Gastrocnemius medialis (tissue), 4 donors: Measurements from ENCODE around the gene ANKS1B. TPM values are rescaled to one million over a fixed set of nuclear protein-coding genes. Genes with fewer than 3 reads are reported as not detected.

ENCODE experiments used
- ATAC-seq, 2 donors: fragments of 150-250 bp; one replicate each; pipeline ENCODE4 v1.9.1; 2016
- DNase-seq, 2 donors: peaks; one replicate each; pipeline ENCODE4 v3.0.0-alpha.2; 2019
- H3K27ac ChIP-seq, 4 donors: fragments of 200-600 bp; sonication (generic); 1 replicate in 1 of 4; 2 replicates in 3 of 4; pipeline ENCODE4 v1.5.1; 2016 to 2018; ENCODE audit warnings: mild to moderate bottlenecking in 2 of 4, moderate library complexity in 1 of 4
- H3K27me3 ChIP-seq, 3 donors: fragments of 200-600 bp; sonication (generic) in 2 of 3; 1 replicate in 1 of 3; 2 replicates in 2 of 3; pipeline versions ENCODE4 v1.5.1 to v1.6.0; 2016 to 2019; ENCODE audit warnings: mild to moderate bottlenecking in 1 of 3, moderate library complexity in 1 of 3
- H3K36me3 ChIP-seq, 2 donors: fragments of 200-600 bp; sonication (generic) in 1 of 2; one replicate each; pipeline ENCODE4 v1.5.1; 2017 to 2018
- H3K4me1 ChIP-seq, 2 donors: fragments of 200-600 bp; sonication (generic) in 1 of 2; one replicate each; pipeline ENCODE4 v1.5.1; 2016 to 2017; ENCODE audit warnings: mild to moderate bottlenecking in 2 of 2
- H3K4me3 ChIP-seq, 4 donors: fragments of 200-600 bp; sonication (generic) in 3 of 4; 1 replicate in 1 of 4; 2 replicates in 3 of 4; pipeline ENCODE4 v1.5.1; 2016 to 2019; ENCODE audit warnings: mild to moderate bottlenecking in 2 of 4
- H3K9me3 ChIP-seq, 3 donors: fragments of 200-600 bp; sonication (generic) in 2 of 3; 1 replicate in 1 of 3; 2 replicates in 2 of 3; pipeline ENCODE4 v1.5.1; 2016 to 2019
- POLR2A ChIP-seq, 2 donors: fragments of 450-650 bp; IDR thresholded peaks; one replicate each; pipeline ENCODE4 v1.6.1; 2017; ENCODE audit warnings: antibody characterized with exemption in 2 of 2, mild to moderate bottlenecking in 2 of 2, moderate library complexity in 2 of 2
- in situ Hi-C, 4 donors: fragments of 200-750 bp; cut with MboI; loops; one replicate each; pipeline versions ENCODE4 v1.15.0 to v1.8.0; 2017; ENCODE audit warnings: low sequenced_read_pairs in 4 of 4
- intact Hi-C: fragments of 100-400 bp; cut with DNase I; formaldehyde crosslinking; loops from one replicate; pipeline ENCODE4 v1.15.1; 2023; ENCODE audit warnings: low total_unique reads
- total RNA-seq, 4 donors: library from RNA; depleted of rRNA; stranded (reverse); fragments of >200 nt; gene quantifications; one replicate each; pipeline versions ENCODE4 v1.1.0 to v1.2.3, GENCODE V29; 2016
- TF ChIP-seq, protein P1 (sequence below), 5 experiments: fragments of 450-650 bp in 3 of 5; fragments of 200-600 bp in 2 of 5; sonication (generic) in 2 of 5; IDR thresholded peaks in 4 of 5; conservative IDR thresholded peaks in 1 of 5; 1 replicate in 4 of 5; 2 replicates in 1 of 5; pipeline ENCODE4 v1.5.1; 2016 to 2019; ENCODE audit warnings: antibody characterized with exemption in 5 of 5, mild to moderate bottlenecking in 3 of 5, moderate library complexity in 3 of 5

The ANKS1B gene
- total RNA-seq, 4 donors from 2014 or later, result 3.9 to 14.5 (median 5.7) TPM

DNA sequence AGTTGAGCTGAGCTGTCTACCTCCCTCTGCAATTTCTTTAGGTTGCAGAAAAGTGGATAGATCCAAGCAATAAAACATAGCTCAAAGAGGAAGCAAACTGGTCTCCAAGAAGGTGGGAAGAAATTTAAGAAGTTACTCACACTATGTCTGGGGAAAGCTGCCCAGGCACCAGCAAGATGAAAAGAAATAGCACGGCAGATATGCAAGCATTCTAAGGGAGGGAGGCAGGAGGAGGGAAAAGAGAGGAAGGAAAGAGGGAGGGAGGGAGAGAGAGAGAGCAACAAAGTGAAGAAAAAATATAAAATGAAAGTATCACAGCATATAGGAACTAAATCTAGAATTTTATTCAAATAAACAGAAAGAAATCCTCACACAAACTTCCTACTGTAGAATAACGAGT is 1099.0 kb downstream of the ANKS1B start:
- TF ChIP-seq, protein P1, sequence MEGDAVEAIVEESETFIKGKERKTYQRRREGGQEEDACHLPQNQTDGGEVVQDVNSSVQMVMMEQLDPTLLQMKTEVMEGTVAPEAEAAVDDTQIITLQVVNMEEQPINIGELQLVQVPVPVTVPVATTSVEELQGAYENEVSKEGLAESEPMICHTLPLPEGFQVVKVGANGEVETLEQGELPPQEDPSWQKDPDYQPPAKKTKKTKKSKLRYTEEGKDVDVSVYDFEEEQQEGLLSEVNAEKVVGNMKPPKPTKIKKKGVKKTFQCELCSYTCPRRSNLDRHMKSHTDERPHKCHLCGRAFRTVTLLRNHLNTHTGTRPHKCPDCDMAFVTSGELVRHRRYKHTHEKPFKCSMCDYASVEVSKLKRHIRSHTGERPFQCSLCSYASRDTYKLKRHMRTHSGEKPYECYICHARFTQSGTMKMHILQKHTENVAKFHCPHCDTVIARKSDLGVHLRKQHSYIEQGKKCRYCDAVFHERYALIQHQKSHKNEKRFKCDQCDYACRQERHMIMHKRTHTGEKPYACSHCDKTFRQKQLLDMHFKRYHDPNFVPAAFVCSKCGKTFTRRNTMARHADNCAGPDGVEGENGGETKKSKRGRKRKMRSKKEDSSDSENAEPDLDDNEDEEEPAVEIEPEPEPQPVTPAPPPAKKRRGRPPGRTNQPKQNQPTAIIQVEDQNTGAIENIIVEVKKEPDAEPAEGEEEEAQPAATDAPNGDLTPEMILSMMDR (IDR thresholded peaks at IDR 0.05 in 4 of 5, conservative IDR thresholded peaks at IDR 0.05 in 1 of 5), result no peak
- no peak for TF ChIP-seq POLR2A (IDR thresholded peaks at IDR 0.05)
- Histone ChIP-seq H3K36me3 (no peaks in the 10 kb centered on the region), H3K27me3 (no peaks in the 10 kb centered on the region), H3K27ac (no peak overlapping the region), H3K4me1 (no peaks in the 10 kb centered on the region), H3K9me3 (no peaks in the 10 kb centered on the region), H3K4me3 (no peak overlapping the region)
- in situ Hi-C loops (no loop called here), intact Hi-C loops (no loop called here)
- ATAC-seq, result no peak
- DNase-seq, result no peak

GRCh38 chr12:98883231-98883630 is 1101.5 kb downstream of the ANKS1B start:
- ATAC-seq, result no peak
- TF ChIP-seq, protein P1 (IDR thresholded peaks at IDR 0.05 in 4 of 5, conservative IDR thresholded peaks at IDR 0.05 in 1 of 5), result no peak
- no peak for TF ChIP-seq POLR2A (IDR thresholded peaks at IDR 0.05)
- Histone ChIP-seq H3K4me3 (no peak overlapping the region), H3K27me3 (no peaks in the 10 kb centered on the region), H3K4me1 (no peaks in the 10 kb centered on the region), H3K36me3 (no peaks in the 10 kb centered on the region), H3K27ac (no peak overlapping the region), H3K9me3 (no peaks in the 10 kb centered on the region)
- in situ Hi-C loops (no loop called here), intact Hi-C loops (no loop called here)
- DNase-seq, result no peak

GRCh38 chr12:98882526-98882925 is 1102.2 kb downstream of the ANKS1B start:
- Histone ChIP-seq H3K4me3 (no peak overlapping the region), H3K9me3 (no peaks in the 10 kb centered on the region), H3K27ac (no peak overlapping the region), H3K4me1 (no peaks in the 10 kb centered on the region), H3K36me3 (no peaks in the 10 kb centered on the region), H3K27me3 (no peaks in the 10 kb centered on the region)
- no peak for TF ChIP-seq POLR2A (IDR thresholded peaks at IDR 0.05)
- TF ChIP-seq, protein P1 (IDR thresholded peaks at IDR 0.05 in 4 of 5, conservative IDR thresholded peaks at IDR 0.05 in 1 of 5), result no peak
- intact Hi-C loops (no loop called here), in situ Hi-C loops (no loop called here)
- ATAC-seq (no peak), DNase-seq (no peak)

- intact Hi-C loops, result no loop called here
- no peaks in the 10 kb centered on the region for H3K36me3 ChIP-seq
- no peak for ATAC-seq
- no peaks in the 10 kb centered on the region for H3K27me3 ChIP-seq
- in situ Hi-C loops, result no loop called here
- H3K4me3 ChIP-seq, result no peak overlapping the region
- DNase-seq, result no peak
- TF ChIP-seq, protein P1 (IDR thresholded peaks at IDR 0.05 in 4 of 5, conservative IDR thresholded peaks at IDR 0.05 in 1 of 5), result no peak
- TF ChIP-seq POLR2A (IDR thresholded peaks at IDR 0.05), result no peak
- H3K4me1 ChIP-seq, result no peaks in the 10 kb centered on the region
- no peaks in the 10 kb centered on the region for H3K9me3 ChIP-seq
- H3K27ac ChIP-seq, result no peak overlapping the region
These were observed 1111.0 kb downstream of the ANKS1B start for GRCh38 chr12:98873776-98874175.

GRCh38 chr12:98870504-98870903 is 1114.2 kb downstream of the ANKS1B start:
- intact Hi-C loops (no loop called here), in situ Hi-C loops (no loop called here)
- no peaks in the 10 kb centered on the region for H3K27me3 ChIP-seq
- no peaks in the 10 kb centered on the region for H3K4me1 ChIP-seq
- TF ChIP-seq, protein P1 (IDR thresholded peaks at IDR 0.05 in 4 of 5, conservative IDR thresholded peaks at IDR 0.05 in 1 of 5), result no peak
- no peak for TF ChIP-seq POLR2A (IDR thresholded peaks at IDR 0.05)
- H3K27ac ChIP-seq, result no peak overlapping the region
- no peak for DNase-seq
- ATAC-seq, result no peak
- H3K4me3 ChIP-seq, result no peak overlapping the region
- H3K9me3 ChIP-seq, result no peaks in the 10 kb centered on the region
- no peaks in the 10 kb centered on the region for H3K36me3 ChIP-seq
